C1 segment of cervical spinal cord (tissue), 14 donors: ENCODE data around the gene KDM4B.
"Not testable (repeated sequence)": the region's sequence is repeated elsewhere in the genome, so short reads cannot be mapped to it uniquely, and the experiment has no call there.

Experiments
- DNase-seq, 14 donors: peaks; one replicate each; lab custom pipeline; 2025; lab: John Stamatoyannopoulos, UW

Gene KDM4B

DNA sequence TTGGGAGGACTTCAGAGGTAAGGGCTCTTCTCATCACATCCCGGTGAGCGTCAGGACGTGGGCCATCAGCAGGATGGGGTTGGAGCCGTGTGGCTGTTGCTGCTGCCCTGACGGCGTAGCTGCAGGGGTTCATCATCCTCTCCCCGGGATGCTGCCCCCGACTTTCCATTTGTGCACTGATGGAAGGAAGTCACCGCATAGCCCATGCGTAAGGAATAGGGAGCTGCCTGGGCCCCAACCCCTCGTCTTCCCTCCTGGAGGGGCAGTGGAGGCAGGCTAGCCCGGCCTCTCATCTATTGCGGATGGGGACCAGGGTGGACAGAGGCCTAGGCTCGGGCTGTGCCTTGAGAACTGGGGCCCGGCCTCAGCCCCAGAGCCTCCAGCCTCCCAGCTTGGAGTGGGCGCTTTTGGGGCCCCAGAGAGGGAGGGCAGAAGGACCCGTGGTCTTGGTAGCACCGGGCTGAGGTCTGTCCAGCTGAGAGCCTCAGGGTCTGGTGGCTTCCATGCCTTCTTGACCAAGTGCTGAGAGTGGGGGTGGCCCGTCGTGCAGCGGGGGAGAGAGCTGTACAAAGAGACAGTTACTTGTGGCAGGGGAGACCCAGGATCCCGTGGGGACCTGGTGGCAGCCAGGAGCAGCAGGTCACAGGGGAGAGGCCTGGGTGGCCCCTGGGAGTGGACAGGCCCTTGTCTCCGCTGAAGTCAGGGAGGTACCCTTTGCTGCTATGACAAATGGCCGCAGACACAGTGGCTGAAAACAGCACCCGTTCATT is 44.0 kb downstream of the KDM4B start:
- no peak for DNase-seq

DNA sequence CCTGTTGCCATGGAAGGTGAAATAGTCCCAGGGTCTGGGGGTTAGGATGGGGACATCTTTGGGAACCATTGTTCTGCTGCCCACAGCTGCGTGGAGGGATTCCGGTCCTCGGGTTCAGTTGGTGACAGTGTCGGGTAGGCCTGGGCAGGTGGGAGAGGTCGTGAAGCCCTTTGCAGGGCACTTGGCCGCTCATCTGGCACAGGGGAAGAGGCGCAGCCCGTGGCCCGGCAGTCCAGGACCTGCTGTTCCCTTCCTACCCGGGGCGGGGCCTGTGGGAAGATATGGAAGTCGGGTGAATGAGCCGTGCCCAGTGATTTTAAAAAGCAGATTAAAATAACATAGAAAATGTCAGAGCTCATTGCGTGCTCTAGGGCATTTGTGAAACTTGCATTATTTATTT is 44.8 kb downstream of the KDM4B start:
- DNase-seq, result no peak

DNA sequence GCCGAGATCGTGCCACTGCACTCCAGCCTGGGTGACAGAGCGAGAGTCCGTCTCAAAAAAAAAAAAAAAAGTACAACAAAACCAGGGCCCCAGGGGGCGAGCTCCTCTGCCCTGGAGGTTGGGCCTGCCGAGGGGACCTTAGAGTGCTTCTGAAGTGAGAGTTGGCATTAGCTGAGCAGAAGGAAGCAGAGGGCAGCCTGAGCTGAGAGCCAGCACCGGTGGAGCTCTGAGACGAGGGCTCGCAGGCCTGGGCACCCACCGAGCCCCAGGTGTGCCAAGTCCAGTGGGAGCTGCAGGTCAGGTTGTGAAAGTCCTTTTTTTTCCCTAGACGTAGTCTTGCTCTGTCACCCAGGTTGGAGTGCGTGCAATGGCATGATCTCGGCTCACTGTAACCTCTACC is 46.0 kb downstream of the KDM4B start:
- no peak for DNase-seq

DNA sequence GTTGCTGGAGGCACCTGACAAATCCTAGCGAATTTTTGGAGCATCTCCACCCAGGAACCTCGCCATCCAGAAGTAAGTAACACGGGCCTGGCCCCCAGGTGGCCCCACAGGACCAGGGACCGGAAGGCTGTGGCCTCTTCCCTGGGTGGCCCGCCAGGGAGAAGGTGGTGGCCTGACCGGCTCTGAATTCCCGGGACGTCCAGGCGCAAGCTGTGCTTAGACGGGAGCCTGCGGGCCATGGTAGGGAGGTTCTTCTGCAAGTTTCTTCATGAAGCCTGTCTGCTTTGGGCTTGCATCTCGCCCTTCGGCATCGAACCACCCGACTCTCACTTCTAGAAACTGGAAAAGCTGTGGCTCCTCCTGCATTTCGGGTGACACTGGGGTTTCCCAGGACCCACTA is 47.4 kb downstream of the KDM4B start:
- no peak for DNase-seq

- no peak for DNase-seq
These were observed 47.9 kb downstream of the KDM4B start for GRCh38 chr19:5016781-5017180.

DNA sequence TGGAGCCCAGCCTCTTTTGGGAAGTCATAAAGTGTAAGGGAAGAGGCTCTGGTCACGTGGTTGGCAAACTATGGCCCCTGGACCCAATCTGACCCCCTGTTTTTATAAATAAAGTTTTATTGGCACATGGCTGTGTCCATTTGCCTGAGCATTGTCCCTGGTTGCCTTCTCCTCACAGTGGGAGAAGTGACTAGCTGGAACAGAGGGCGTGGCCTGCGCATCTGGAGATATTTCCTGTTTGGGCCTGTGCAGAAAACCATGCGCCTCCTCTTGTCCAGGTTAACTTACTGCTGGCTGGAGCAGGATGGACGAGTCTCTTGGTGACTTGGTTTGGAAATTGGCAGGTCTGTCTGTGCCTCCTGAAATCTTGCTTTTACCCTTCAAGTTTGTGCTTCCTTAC is 48.3 kb downstream of the KDM4B start:
- DNase-seq, result no peak

DNA sequence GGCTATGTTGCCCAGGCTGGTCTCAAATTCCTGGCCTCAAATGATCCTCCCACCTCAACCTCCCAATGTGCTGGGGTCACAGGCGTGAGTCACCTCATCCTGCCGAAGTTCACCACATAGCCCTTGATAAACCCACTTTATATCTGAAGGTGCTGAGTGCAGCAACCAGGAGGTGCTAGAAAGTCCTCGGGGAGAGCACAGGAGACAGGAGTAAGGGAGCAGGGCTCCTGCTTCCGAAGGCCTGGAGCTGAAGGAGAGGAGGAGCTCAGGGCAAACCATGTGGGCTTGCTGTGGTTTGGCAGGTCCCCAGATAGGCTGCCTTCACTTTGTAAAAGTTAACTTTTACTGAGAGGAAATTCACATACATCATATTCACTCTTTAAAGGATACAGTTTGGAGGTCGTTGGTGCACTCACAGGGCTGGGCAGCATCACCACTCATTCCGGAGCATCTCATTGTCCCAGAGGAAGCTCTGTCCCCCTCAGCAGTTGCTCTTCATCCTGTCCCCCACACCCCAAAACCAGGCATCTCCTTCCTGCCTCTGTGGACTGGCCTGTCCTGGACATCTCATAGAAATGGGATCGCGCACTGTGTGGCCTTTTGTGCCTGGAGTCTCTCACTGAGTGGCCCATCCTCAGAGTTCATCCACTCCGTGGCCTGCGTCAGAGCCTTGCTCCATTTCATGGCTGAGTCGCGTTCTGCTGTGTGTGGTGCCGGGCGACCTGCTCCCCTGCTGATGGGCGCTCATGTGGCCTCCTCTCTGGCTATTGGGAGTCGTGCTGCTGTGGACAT is 49.5 kb downstream of the KDM4B start:
- DNase-seq, result no peak

GRCh38 chr19:5020368-5020767 is 51.5 kb downstream of the KDM4B start:
- no peak for DNase-seq

GRCh38 chr19:5021046-5021445 is 52.1 kb downstream of the KDM4B start:
- DNase-seq, result no peak

DNA sequence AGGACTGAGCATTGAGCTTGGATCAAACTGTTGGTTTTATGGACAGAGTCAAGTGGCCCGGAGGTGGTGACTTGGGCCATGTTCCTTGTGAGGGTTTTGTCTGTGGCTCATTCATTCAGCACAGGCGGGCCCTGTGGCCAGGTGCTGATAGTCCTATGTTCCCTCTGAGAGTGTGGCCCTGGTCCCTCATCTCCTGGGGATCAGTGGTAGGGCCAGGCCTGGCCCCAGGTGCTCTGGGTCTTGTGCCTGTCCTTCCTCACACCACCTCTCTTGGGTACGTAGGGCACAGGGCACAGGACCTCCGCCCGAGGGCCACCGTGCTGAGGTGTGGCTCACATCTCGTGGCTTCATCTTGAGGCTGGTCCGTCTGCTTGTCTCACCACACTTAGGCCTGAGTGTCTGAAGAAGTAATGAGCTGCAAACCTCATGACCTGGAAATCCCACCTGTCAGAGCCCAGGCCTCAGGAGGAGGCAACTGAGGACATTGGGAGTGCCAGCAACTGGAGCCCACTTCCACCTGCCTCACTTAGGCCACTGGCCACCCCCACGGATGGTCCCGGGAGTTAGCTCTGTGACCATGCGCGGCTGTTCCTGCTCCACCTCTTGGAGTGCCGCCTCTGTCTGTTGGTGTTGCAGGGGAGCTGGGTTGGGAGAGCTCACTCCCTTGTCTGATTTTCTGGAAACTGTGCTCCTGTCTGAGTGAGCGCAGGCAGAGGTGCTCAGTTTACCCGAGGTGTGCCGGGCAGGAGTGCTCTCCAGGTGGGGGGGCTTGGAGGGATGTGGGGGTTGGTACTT is 53.4 kb downstream of the KDM4B start:
- DNase-seq, result no peak

- DNase-seq, result peak in 10 of 14 donors; percentile 10 to 94 (median 32)
These were observed 54.2 kb downstream of the KDM4B start for GRCh38 chr19:5023128-5023571.

GRCh38 chr19:5024282-5024681 is 55.4 kb downstream of the KDM4B start:
- DNase-seq, result no peak

- DNase-seq, result no peak
These were observed 56.1 kb downstream of the KDM4B start for GRCh38 chr19:5025027-5025426.

DNA sequence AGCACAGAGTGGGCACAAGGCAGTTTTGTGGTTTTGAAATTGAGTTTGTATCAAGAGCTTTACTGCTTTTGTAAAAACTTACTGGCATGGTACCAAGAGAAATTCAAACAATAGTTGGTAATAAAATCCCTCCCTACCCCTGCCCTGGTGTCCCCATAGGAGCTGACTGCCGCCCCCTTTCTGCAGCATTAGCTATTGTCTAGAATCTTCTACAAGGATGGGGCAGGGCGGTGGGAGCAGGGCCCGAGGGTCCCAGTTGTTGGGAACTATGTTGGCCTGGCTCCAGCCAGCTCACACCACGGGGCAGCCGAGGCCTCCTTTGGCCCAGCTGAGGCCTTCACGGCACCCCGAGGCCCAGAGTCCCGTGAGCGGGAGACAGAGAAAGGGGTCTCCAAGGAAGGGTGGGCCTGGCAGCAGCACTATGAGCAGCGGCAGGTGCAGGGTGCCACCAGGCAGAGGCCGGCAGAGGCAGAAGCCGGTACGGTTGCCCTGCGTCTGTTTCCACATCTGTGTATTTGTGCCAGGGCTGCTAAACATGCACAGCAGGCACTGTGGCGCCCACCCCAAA is 57.9 kb downstream of the KDM4B start:
- DNase-seq, result no peak

- DNase-seq, result no peak
These were observed 59.4 kb downstream of the KDM4B start for GRCh38 chr19:5028229-5028886.

DNA sequence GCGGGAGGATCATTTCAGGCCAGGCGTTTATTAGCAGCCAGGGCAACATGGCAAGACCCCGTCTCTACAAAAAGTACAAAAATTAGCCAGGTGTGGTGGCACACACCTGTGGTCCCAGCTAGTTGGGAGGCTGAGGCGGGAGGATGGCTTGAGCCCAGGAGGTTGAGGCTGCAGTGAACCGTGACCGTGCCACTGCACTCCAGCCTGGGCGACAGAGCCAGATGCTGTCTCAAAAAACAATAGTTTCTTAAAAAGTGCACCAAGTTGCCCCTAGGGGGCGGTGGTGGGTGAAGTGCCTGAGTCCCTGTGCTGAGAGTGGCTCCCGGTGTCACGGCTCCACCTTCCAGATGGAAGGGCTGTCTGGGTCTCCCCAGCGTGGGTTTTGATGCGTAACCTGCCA is 60.7 kb downstream of the KDM4B start:
- not testable (repeated sequence) for DNase-seq

- DNase-seq, result no peak
These were observed 61.4 kb downstream of the KDM4B start for GRCh38 chr19:5030136-5030820.

DNA sequence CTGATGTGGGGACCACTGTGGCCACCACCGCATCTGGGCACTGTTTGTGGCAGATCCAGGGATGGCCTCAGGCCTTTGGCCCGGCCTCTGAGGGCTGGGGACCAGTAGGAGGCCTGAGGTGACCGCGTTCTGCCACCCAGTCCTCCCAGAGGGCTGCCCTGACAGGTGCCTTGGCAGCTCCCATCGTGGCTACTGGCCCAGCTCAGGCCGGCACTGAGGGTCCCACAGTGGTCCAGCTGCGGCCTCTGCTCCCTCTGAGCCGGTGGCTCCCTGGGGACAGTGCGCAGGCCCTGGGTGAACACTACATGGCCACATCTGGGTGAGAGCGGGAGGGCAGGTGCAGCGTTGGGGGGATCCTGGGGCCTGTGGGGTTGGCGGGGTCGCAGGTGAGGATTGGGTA is 61.9 kb downstream of the KDM4B start:
- no peak for DNase-seq

GRCh38 chr19:5031231-5032100 is 62.6 kb downstream of the KDM4B start:
- peak; percentile 16 to 82 (median 62) for DNase-seq
